Uterus (tissue), 4 donors: ENCODE results near the gene MICAL3. TPM values are rescaled to one million over a fixed set of nuclear protein-coding genes. Genes with fewer than 3 reads are reported as not detected.

Source experiments
- DNase-seq, 2 donors: peaks; one replicate each; pipeline ENCODE4 v3.0.0-alpha.2; 2019 to 2020
- H3K27ac ChIP-seq, 2 donors: fragments of 200-600 bp; sonication (generic); 1 replicate in 1 of 2; 2 replicates in 1 of 2; pipeline ENCODE4 v1.5.1; 2016 to 2018
- H3K27me3 ChIP-seq, 2 donors: fragments of 200-600 bp; sonication (generic); one replicate each; pipeline ENCODE4 v1.5.1; 2018 to 2019; ENCODE audit warnings: control low read depth in 1 of 2
- H3K36me3 ChIP-seq, 2 donors: fragments of 200-600 bp; sonication (generic); one replicate each; pipeline ENCODE4 v1.5.1; 2019; ENCODE audit warnings: control low read depth in 1 of 2
- H3K4me1 ChIP-seq, 2 donors: fragments of 200-600 bp; sonication (generic); one replicate each; pipeline ENCODE4 v1.5.1; 2018 to 2019; ENCODE audit warnings: control low read depth in 1 of 2
- H3K4me3 ChIP-seq, 2 donors: fragments of 200-600 bp; sonication (generic); 1 replicate in 1 of 2; 2 replicates in 1 of 2; pipeline ENCODE4 v1.5.1; 2018 to 2019; ENCODE audit warnings: mild to moderate bottlenecking in 1 of 2
- H3K9me3 ChIP-seq, 2 donors: fragments of 200-600 bp; sonication (generic); one replicate each; pipeline ENCODE4 v1.5.1; 2019; ENCODE audit warnings: control low read depth in 1 of 2
- POLR2A ChIP-seq, 2 donors: fragments of 450-650 bp; IDR thresholded peaks; one replicate each; pipeline ENCODE4 v1.6.1; 2016; ENCODE audit warnings: antibody characterized with exemption in 2 of 2, mild to moderate bottlenecking in 1 of 2, moderate library complexity in 1 of 2
- intact Hi-C: fragments of 100-400 bp; cut with DNase I; formaldehyde crosslinking; loops from one replicate; pipeline ENCODE4 v1.15.1; 2023; ENCODE audit warnings: low total_unique reads
- total RNA-seq, 4 donors: library from RNA; depleted of rRNA in 3 of 4; stranded (reverse); fragments of >200 nt in 3 of 4; gene quantifications; one replicate each; pipeline versions ENCODE4 v1.1.0 to v1.2.4, GENCODE V29; 2014 to 2023
- TF ChIP-seq, protein P1 (sequence below), 4 experiments: fragments of 200-600 bp in 2 of 4; fragments of 450-650 bp in 2 of 4; sonication (generic) in 2 of 4; IDR thresholded peaks; one replicate each; pipeline ENCODE4 v1.5.1; 2016 to 2019; ENCODE audit warnings: antibody characterized with exemption in 4 of 4, mild to moderate bottlenecking in 2 of 4, moderate library complexity in 1 of 4
- donor health status: DM: yes; HTN: yes; CAD: no.

Gene MICAL3
- total RNA-seq, 4 donors from 2014 or later: 13.5 to 167 (median 47.2) TPM

DNA sequence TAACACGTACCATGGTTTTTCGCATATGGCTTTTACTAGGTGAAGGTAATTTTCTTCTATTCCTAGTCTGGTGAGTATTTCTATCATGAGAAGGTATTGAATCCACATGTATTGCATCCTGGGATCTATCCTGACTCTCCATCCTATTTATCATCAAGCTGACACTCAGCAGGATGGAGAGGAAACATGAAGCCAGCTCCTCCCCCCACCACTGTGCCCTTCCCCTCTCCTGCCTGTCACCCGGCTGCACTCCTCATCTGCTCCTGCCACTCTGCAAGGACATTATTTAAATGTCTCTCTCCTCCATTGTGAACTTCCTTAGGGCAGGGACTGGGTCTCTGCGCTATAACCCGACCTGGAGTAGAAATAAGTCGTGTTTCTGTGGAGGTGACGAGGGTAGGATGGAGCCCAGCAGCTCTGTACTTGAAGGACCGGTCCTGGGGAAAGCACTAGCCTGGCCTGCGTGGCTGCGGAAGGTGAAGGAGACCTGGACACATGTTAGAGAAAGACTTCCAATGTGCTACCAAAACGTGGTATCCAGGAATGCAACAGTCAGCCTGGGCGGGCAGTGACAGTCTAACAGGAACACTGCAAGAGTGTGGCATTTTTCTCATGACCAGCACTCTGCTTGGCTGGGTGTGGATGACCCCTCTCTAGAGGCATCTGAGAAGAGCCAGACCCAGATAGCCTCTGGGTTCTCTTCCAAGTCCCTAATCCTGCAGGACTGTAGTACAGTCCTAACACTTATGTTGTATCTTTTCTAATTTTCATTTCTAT, 111.2 kb downstream of the MICAL3 start:
- DNase-seq: no peak
- TF ChIP-seq, protein P1, sequence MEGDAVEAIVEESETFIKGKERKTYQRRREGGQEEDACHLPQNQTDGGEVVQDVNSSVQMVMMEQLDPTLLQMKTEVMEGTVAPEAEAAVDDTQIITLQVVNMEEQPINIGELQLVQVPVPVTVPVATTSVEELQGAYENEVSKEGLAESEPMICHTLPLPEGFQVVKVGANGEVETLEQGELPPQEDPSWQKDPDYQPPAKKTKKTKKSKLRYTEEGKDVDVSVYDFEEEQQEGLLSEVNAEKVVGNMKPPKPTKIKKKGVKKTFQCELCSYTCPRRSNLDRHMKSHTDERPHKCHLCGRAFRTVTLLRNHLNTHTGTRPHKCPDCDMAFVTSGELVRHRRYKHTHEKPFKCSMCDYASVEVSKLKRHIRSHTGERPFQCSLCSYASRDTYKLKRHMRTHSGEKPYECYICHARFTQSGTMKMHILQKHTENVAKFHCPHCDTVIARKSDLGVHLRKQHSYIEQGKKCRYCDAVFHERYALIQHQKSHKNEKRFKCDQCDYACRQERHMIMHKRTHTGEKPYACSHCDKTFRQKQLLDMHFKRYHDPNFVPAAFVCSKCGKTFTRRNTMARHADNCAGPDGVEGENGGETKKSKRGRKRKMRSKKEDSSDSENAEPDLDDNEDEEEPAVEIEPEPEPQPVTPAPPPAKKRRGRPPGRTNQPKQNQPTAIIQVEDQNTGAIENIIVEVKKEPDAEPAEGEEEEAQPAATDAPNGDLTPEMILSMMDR (IDR thresholded peaks at IDR 0.05): no peak
- H3K27me3 ChIP-seq: no peaks in the 10 kb centered on the region
- H3K27ac ChIP-seq: peak overlapping the region in 1 of 2 donors; percentile 89
- intact Hi-C loops: no loop called here
- H3K9me3 ChIP-seq: no peaks in the 10 kb centered on the region
- no peak overlapping the region for H3K4me3 ChIP-seq
- no peaks in the 10 kb centered on the region for H3K36me3 ChIP-seq
- peaks cover 0 to 17% of the 10 kb centered on the region in 2 donors for H3K4me1 ChIP-seq

DNA sequence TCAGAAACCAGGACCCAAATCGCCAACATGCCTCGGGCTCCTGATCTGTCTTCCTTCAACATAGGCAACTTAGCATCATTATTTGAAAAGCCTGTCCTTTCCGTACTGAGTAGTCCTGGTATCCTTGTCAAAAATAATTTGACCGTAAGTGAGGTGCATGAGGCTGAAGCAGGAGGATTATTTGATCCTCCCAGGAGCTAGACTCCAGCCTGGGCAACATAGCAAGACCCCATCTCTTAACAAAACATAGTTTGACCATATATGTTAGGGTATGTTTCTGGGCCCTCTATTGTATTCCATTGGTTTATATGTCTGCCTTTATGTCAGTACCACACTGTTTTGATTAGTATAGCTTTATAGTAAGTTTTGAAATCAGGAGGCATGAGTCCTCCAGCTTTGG, 112.5 kb downstream of the MICAL3 start:
- TF ChIP-seq, protein P1 (IDR thresholded peaks at IDR 0.05): no peak
- no peak for TF ChIP-seq POLR2A (IDR thresholded peaks at IDR 0.05)
- Histone ChIP-seq H3K27ac (peak overlapping the region; percentile 74 to 89), H3K27me3 (no peaks in the 10 kb centered on the region), H3K4me1 (peaks cover 0 to 17% of the 10 kb centered on the region in 2 donors), H3K4me3 (no peak overlapping the region), H3K9me3 (no peaks in the 10 kb centered on the region), H3K36me3 (no peaks in the 10 kb centered on the region)
- intact Hi-C loops: no loop called here
- no peak for DNase-seq

DNA sequence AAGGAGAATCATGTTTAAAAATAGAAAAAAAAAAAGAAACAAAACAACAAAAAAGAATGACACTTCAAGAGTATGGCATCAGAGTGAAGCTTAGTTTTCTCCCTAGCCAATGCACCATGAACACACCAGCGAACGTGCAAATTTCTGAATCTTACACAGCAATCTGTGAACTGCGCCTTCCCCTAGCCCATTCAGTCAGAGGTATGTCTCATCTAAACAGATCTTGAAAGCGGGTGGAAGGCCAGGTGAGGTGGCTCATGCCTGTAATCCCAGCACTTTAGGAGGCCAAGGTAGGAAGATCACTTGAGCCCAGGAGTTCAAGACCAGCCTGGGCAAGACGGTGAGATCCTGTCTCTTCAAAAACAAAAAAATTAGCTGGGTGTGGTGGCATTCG, 113.1 kb downstream of the MICAL3 start:
- peaks cover 0 to 17% of the 10 kb centered on the region in 2 donors for H3K4me1 ChIP-seq
- TF ChIP-seq, protein P1 (IDR thresholded peaks at IDR 0.05): no peak
- no peak for TF ChIP-seq POLR2A (IDR thresholded peaks at IDR 0.05)
- H3K36me3 ChIP-seq: no peaks in the 10 kb centered on the region
- H3K27me3 ChIP-seq: no peaks in the 10 kb centered on the region
- peak overlapping the region; percentile 74 to 89 for H3K27ac ChIP-seq
- DNase-seq: no peak
- H3K9me3 ChIP-seq: no peaks in the 10 kb centered on the region
- intact Hi-C loops: no loop called here
- no peak overlapping the region for H3K4me3 ChIP-seq

GRCh38 chr22:17910561-17911311, 113.6 kb downstream of the MICAL3 start:
- H3K4me3 ChIP-seq: no peak overlapping the region
- H3K36me3 ChIP-seq: no peaks in the 10 kb centered on the region
- H3K4me1 ChIP-seq: peaks cover 0 to 17% of the 10 kb centered on the region in 2 donors
- TF ChIP-seq POLR2A (IDR thresholded peaks at IDR 0.05): no peak
- TF ChIP-seq, protein P1 (IDR thresholded peaks at IDR 0.05): peak; percentile 29 to 47 (median 37)
- H3K27me3 ChIP-seq: no peaks in the 10 kb centered on the region
- intact Hi-C loops: no loop called here
- peak overlapping the region; percentile 74 to 89 for H3K27ac ChIP-seq
- no peaks in the 10 kb centered on the region for H3K9me3 ChIP-seq
- DNase-seq: peak; percentile 71 to 75

DNA sequence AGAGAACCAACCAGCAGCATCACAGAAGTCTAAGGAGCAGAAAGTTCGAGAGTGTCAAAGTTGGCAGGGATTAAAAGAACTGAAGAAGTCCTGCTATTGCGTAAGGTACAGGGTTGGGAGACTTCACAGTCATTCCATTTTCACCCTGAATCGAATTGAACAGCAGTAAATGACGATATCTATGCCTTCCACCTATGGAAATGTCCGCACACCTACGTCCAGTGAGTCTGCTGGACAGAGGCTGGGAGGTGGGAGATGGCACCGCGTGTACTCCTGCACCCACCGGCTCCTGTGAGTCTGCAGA, 116.7 kb downstream of the MICAL3 start:
- DNase-seq: no peak
- peaks cover 0 to 17% of the 10 kb centered on the region in 2 donors for H3K4me1 ChIP-seq
- no peak overlapping the region for H3K27ac ChIP-seq
- H3K9me3 ChIP-seq: no peaks in the 10 kb centered on the region
- TF ChIP-seq, protein P1 (IDR thresholded peaks at IDR 0.05): no peak
- TF ChIP-seq POLR2A (IDR thresholded peaks at IDR 0.05): no peak
- no peak overlapping the region for H3K4me3 ChIP-seq
- intact Hi-C loops: no loop called here
- H3K36me3 ChIP-seq: no peaks in the 10 kb centered on the region
- no peaks in the 10 kb centered on the region for H3K27me3 ChIP-seq
